Stomach smooth muscle (tissue), 2 donors: ENCODE measurements around the gene MAGOHB.

Experiments used
- H3K27ac ChIP-seq: one replicate; pipeline ENCODE4 v1.7.0; 2013; ENCODE audit warnings: mild to moderate bottlenecking, low read length, inconsistent platforms
- H3K27me3 ChIP-seq, 2 donors: one replicate each; pipeline ENCODE4 v1.7.0; 2013; ENCODE audit warnings: low read length in 2 of 2; ENCODE audit not compliant: insufficient read depth in 2 of 2, control insufficient read depth in 1 of 2
- H3K36me3 ChIP-seq, 2 donors: one replicate each; pipeline ENCODE4 v1.7.0; 2013; ENCODE audit warnings: low read length in 2 of 2; ENCODE audit not compliant: control insufficient read depth in 2 of 2, insufficient read depth in 2 of 2
- H3K4me1 ChIP-seq: one replicate; pipeline ENCODE4 v1.7.0; 2013; ENCODE audit warnings: low read length; ENCODE audit not compliant: control insufficient read depth, insufficient read depth
- H3K4me3 ChIP-seq, 2 donors: one replicate each; pipeline ENCODE4 v1.7.0; 2013; ENCODE audit warnings: low read length in 2 of 2
- H3K9ac ChIP-seq, 2 donors: one replicate each; pipeline ENCODE4 v1.7.0; 2013; ENCODE audit warnings: low read length in 2 of 2, mild to moderate bottlenecking in 1 of 2
- H3K9me3 ChIP-seq, 2 donors: one replicate each; pipeline ENCODE4 v1.7.0; 2013; ENCODE audit warnings: low read length in 2 of 2; ENCODE audit not compliant: control insufficient read depth in 2 of 2
- donor health status: healthy.
- donor health status: Pancreatic carcinoma.

The MAGOHB gene

GRCh38 chr12:10557766-10558165 is 55.6 kb downstream of the MAGOHB start:
- Histone ChIP-seq H3K27ac (no peak overlapping the region), H3K9me3 (no peaks in the 10 kb centered on the region), H3K4me1 (no peaks in the 10 kb centered on the region), H3K36me3 (no peaks in the 10 kb centered on the region), H3K4me3 (no peak overlapping the region), H3K27me3 (no peaks in the 10 kb centered on the region), H3K9ac (no peak overlapping the region)

GRCh38 chr12:10557329-10557728 is 56.1 kb downstream of the MAGOHB start:
- H3K36me3 ChIP-seq = no peaks in the 10 kb centered on the region
- H3K27me3 ChIP-seq = no peaks in the 10 kb centered on the region
- H3K9ac ChIP-seq = no peak overlapping the region
- H3K9me3 ChIP-seq = no peaks in the 10 kb centered on the region
- H3K4me3 ChIP-seq = no peak overlapping the region
- no peaks in the 10 kb centered on the region for H3K4me1 ChIP-seq
- no peak overlapping the region for H3K27ac ChIP-seq

GRCh38 chr12:10554756-10555481 is 58.5 kb downstream of the MAGOHB start:
- H3K27me3 ChIP-seq = no peaks in the 10 kb centered on the region
- H3K36me3 ChIP-seq = no peaks in the 10 kb centered on the region
- no peaks in the 10 kb centered on the region for H3K4me1 ChIP-seq
- H3K9ac ChIP-seq = no peak overlapping the region
- H3K4me3 ChIP-seq = no peak overlapping the region
- no peaks in the 10 kb centered on the region for H3K9me3 ChIP-seq
- H3K27ac ChIP-seq = no peak overlapping the region

- H3K4me1 ChIP-seq = no peaks in the 10 kb centered on the region
- no peaks in the 10 kb centered on the region for H3K9me3 ChIP-seq
- no peak overlapping the region for H3K27ac ChIP-seq
- no peaks in the 10 kb centered on the region for H3K36me3 ChIP-seq
- H3K9ac ChIP-seq = no peak overlapping the region
- H3K27me3 ChIP-seq = no peaks in the 10 kb centered on the region
- H3K4me3 ChIP-seq = no peak overlapping the region
Observed at GRCh38 chr12:10554228-10554755, 59.1 kb downstream of the MAGOHB start.
